CD4-positive, alpha-beta T cell (primary cell): Measurements from ENCODE around the gene CDCP2. TPM values are rescaled to one million over a fixed set of nuclear protein-coding genes. Genes with fewer than 3 reads are reported as not detected.

ENCODE experiments used
- ATAC-seq: fragments of 200-7000 bp; cut with Tn5 transposase; one replicate; pipeline ENCODE4 v1.10.0; 2022; ENCODE audit warnings: mild to moderate bottlenecking; ENCODE audit not compliant: poor library complexity
- CTCF ChIA-PET: fragments of 350-600 bp; sonication (Branson Sonifier 250); formaldehyde crosslinking; loops from one replicate; lab custom pipeline; 2021; ENCODE audit warnings: antibody characterized with exemption, inconsistent platforms; lab: Charles Lee
- POLR2A ChIA-PET: fragments of 350-600 bp; sonication (Branson Sonifier 250); formaldehyde crosslinking; loops from one replicate; lab custom pipeline; 2021; ENCODE audit warnings: antibody characterized with exemption, inconsistent platforms; lab: Charles Lee
- DNase-seq, 14 experiments: peaks; one replicate each; pipeline ENCODE4 v3.0.0-alpha.2; 2013 to 2020; ENCODE audit warnings: mixed read lengths in 2 of 14
- H3K27ac ChIP-seq, 2 donors: one replicate each; pipeline versions ENCODE4 v1.5.1 to v1.7.0; 2013; ENCODE audit warnings: low read length in 2 of 2, low read depth in 1 of 2, mild to moderate bottlenecking in 1 of 2
- H3K27me3 ChIP-seq, 2 experiments: 1 replicate in 1 of 2; 2 replicates in 1 of 2; pipeline versions ENCODE4 v1.6.1 to v1.7.0; 2013; ENCODE audit warnings: low read length in 2 of 2, control low read depth in 1 of 2, mild to moderate bottlenecking in 1 of 2, moderate library complexity in 1 of 2; ENCODE audit not compliant: insufficient read depth in 2 of 2, control insufficient read depth in 1 of 2
- H3K36me3 ChIP-seq: one replicate; pipeline ENCODE4 v1.6.1; 2013; ENCODE audit warnings: low read length, control low read depth; ENCODE audit not compliant: insufficient read depth
- H3K4me1 ChIP-seq: one replicate; pipeline ENCODE4 v1.6.1; 2013; ENCODE audit warnings: low read length, control low read depth; ENCODE audit not compliant: insufficient read depth
- H3K4me3 ChIP-seq: one replicate; pipeline ENCODE4 v1.5.1; 2013; ENCODE audit warnings: mild to moderate bottlenecking, low read length, moderate library complexity
- H3K9me3 ChIP-seq, 2 experiments: 1 replicate in 1 of 2; 2 replicates in 1 of 2; pipeline versions ENCODE4 v1.6.1 to v1.7.0; 2013; ENCODE audit warnings: low read length in 2 of 2, mild to moderate bottlenecking in 2 of 2, control low read depth in 1 of 2, moderate library complexity in 1 of 2; ENCODE audit not compliant: control insufficient read depth in 1 of 2, insufficient read depth in 1 of 2
- H3K27ac Mint-ChIP-seq: one replicate; pipeline ENCODE4 v1.8.0; 2020; ENCODE audit warnings: mixed read lengths
- H3K27me3 Mint-ChIP-seq: one replicate; pipeline ENCODE4 v1.8.0; 2021; ENCODE audit warnings: mixed read lengths
- H3K36me3 Mint-ChIP-seq: one replicate; pipeline ENCODE4 v1.8.0; 2021; ENCODE audit warnings: low read depth, mixed read lengths
- H3K4me1 Mint-ChIP-seq: one replicate; pipeline ENCODE4 v1.8.0; 2021; ENCODE audit warnings: low read depth, mixed read lengths
- H3K4me3 Mint-ChIP-seq: one replicate; pipeline ENCODE4 v1.8.0; 2020; ENCODE audit warnings: mild to moderate bottlenecking, mixed read lengths
- H3K9me3 Mint-ChIP-seq: one replicate; pipeline ENCODE4 v1.8.0; 2020; ENCODE audit warnings: mixed read lengths
- CTCF ChIP-seq: fragments of 200-600 bp; IDR thresholded peaks from one replicate; pipeline ENCODE4 v1.8.0; 2022; ENCODE audit warnings: antibody characterized with exemption, mild to moderate bottlenecking
- intact Hi-C, 2 experiments: fragments of 100-400 bp; cut with DNase I in 1 of 2; cut with micrococcal nuclease in 1 of 2; formaldehyde crosslinking; loops; one replicate each; pipeline versions ENCODE4 v1.15.1 to v1.9.0; 2023 to 2025; cut with DNase I, micrococcal nuclease
- total RNA-seq, 174 experiments: library from RNA in 2 of 174; stranded (reverse) in 2 of 174; gene quantifications; one replicate each; pipeline ENCODE4 v1.2.3 and lab custom pipeline; 2021 to 2026

The CDCP2 gene
- total RNA-seq, 2 experiments from 2014 or later, result not detected

GRCh38 chr1:54122992-54123391 is 29.8 kb downstream of the CDCP2 start:
- CTCF ChIA-PET, result no interaction called here
- POLR2A ChIA-PET, result no interaction called here
- H3K36me3 Mint-ChIP-seq, result no peaks in the 10 kb centered on the region
- Histone ChIP-seq H3K4me1 (peaks cover 9% of the 10 kb centered on the region), H3K9me3 (no peaks in the 10 kb centered on the region), H3K36me3 (no peaks in the 10 kb centered on the region), H3K4me3 (no peak overlapping the region), H3K27me3 (no peaks in the 10 kb centered on the region), H3K27ac (no peak overlapping the region)
- H3K27me3 Mint-ChIP-seq, result peaks cover 3% of the 10 kb centered on the region
- ATAC-seq (no peak), DNase-seq (no peak)
- H3K9me3 Mint-ChIP-seq, result no peaks in the 10 kb centered on the region
- no peak for TF ChIP-seq CTCF
- intact Hi-C loops, result loop anchor here in 1 of 2 experiments (5.0 kb wide), 1 partner anchor 289 kb away; no protein-coding TSS in a partner anchor
- H3K27ac Mint-ChIP-seq, result no peak overlapping the region
- no peak overlapping the region for H3K4me3 Mint-ChIP-seq
- H3K4me1 Mint-ChIP-seq, result no peaks in the 10 kb centered on the region

GRCh38 chr1:54122135-54122751 is 30.6 kb downstream of the CDCP2 start:
- intact Hi-C loops, result loop anchor here in 1 of 2 experiments (5.0 kb wide), 1 partner anchor 290 kb away; no protein-coding TSS in a partner anchor
- Histone ChIP-seq H3K4me3 (no peak overlapping the region), H3K4me1 (peaks cover 9% of the 10 kb centered on the region), H3K9me3 (no peaks in the 10 kb centered on the region), H3K36me3 (no peaks in the 10 kb centered on the region), H3K27me3 (no peaks in the 10 kb centered on the region), H3K27ac (no peak overlapping the region)
- Mint-ChIP-seq H3K9me3 (no peaks in the 10 kb centered on the region), H3K27me3 (peaks cover 3% of the 10 kb centered on the region), H3K27ac (no peak overlapping the region), H3K4me1 (no peaks in the 10 kb centered on the region), H3K36me3 (no peaks in the 10 kb centered on the region), H3K4me3 (no peak overlapping the region)
- ATAC-seq (no peak), DNase-seq (no peak)
- TF ChIP-seq CTCF, result no peak
- POLR2A ChIA-PET, result interaction anchor here (1.4 kb wide), 1 partner anchor 368 kb away, joined by 3 read pairs; no protein-coding TSS in a partner anchor
- CTCF ChIA-PET, result interaction anchor here (1.3 kb wide), 1 partner anchor 367 kb away, joined by 14 read pairs; no protein-coding TSS in a partner anchor

GRCh38 chr1:54121482-54122134 is 31.2 kb downstream of the CDCP2 start:
- H3K27ac ChIP-seq, result no peak overlapping the region
- ATAC-seq, result peak; percentile 85
- no peaks in the 10 kb centered on the region for H3K9me3 ChIP-seq
- H3K36me3 Mint-ChIP-seq, result no peaks in the 10 kb centered on the region
- peak; percentile 51 to 79 (median 60) for DNase-seq
- TF ChIP-seq CTCF, result peak; percentile 59
- POLR2A ChIA-PET, result interaction anchor here (1.4 kb wide), 1 partner anchor 368 kb away, joined by 3 read pairs; no protein-coding TSS in a partner anchor
- no peaks in the 10 kb centered on the region for H3K27me3 ChIP-seq
- peak overlapping the region; percentile 4 for H3K4me3 ChIP-seq
- no peaks in the 10 kb centered on the region for H3K9me3 Mint-ChIP-seq
- CTCF ChIA-PET, result interaction anchor here (0.7 to 1.3 kb wide), 3 partner anchors 11 to 368 kb away, joined by 4 to 14 read pairs (median 4); no protein-coding TSS in a partner anchor
- H3K27me3 Mint-ChIP-seq, result peaks cover 3% of the 10 kb centered on the region
- intact Hi-C loops, result loop anchor here (1.0 to 5.0 kb wide), 3 partner anchors 291 to 689 kb away; no protein-coding TSS in a partner anchor
- H3K4me3 Mint-ChIP-seq, result no peak overlapping the region
- no peak overlapping the region for H3K27ac Mint-ChIP-seq
- no peaks in the 10 kb centered on the region for H3K4me1 Mint-ChIP-seq
- H3K36me3 ChIP-seq, result no peaks in the 10 kb centered on the region
- peaks cover 9% of the 10 kb centered on the region for H3K4me1 ChIP-seq
